ENCODE results near the gene CARMIL3.
"Not testable (repeated sequence)": the region's sequence is repeated elsewhere in the genome, so short reads cannot be mapped to it uniquely, and the experiment has no call there.

GRCh38 chr14:24036963-24037657, 14.7 kb upstream of the CARMIL3 start:
- not testable (repeated sequence) for TF ChIP-seq CTCF, POLR2A (IDR thresholded peaks at IDR 0.05)

Data from right lobe of liver (tissue), 4 donors.